GM12891 (cell line): ENCODE measurements around the gene DCAF4.

Source experiments
- POLR2A ChIP-seq: IDR thresholded peaks from 2 replicates; pipeline ENCODE4 v1.6.1; 2011; ENCODE audit warnings: low read depth, low read length, control low read depth
- POLR2AphosphoS5 ChIP-seq: IDR thresholded peaks from 2 replicates; pipeline ENCODE4 v1.6.1; 2011; ENCODE audit warnings: low read depth, low read length, control low read depth
- SPI1 ChIP-seq: IDR thresholded peaks from 2 replicates; pipeline ENCODE4 v1.6.1; 2011; ENCODE audit warnings: low read depth, low read length, control low read depth
- TAF1 ChIP-seq: IDR thresholded peaks from 2 replicates; pipeline ENCODE4 v1.6.1; 2011; ENCODE audit warnings: low read depth, low read length, control low read depth

DNA sequence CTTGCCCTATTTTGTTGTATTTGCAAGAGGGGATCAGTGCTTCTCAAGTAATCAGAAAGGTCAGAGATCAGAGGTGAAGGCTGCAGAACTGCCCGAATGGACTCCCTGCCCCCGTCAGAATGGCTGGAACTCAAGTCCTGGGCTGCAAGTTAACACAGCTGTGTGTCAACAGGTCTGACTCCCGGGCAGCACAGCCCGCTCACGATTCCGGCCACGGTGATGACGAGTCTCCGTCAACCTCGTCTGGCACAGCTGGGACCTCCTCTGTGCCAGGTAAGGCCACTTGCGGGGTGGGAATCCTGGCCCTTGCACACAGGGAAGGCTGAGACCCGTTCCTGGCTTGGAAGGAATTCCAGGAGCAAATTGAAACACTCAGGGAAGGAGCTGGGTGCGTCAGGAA, 13.4 kb downstream of the DCAF4 start:
- TF ChIP-seq SPI1 (no peak), POLR2A (no peak), POLR2AphosphoS5 (no peak), TAF1 (no peak)
